ENCODE results near the gene ADGRL3.

DNA sequence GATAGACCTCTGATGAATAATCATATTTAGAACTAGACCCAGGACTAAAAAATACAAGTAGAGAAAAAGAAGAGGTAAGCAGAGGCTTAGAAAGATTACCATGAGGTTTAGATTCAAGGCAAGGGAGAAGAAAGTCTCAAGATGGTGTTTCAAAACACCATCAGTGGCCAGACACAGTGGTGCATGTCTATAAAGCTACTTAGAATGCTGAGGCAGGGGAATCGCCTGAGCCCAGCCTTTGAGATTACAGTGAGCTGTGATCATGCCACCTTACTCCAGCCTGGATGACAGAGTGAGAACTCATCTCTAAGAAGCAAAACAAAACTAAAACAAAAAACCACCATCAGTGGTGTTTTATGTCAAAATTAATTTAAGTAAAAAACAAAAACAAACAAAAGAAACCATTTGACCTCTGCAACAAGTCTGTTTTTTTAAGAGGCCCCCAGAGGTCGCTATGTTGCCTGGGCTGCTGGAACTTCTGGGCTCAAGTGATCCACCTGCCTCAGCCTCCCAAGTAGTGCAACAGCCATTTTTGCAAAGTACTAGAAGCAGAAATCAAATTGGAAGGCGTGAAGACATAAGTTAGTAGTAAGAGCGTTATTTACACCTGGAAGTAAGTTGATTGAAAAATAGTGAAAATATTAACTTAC is 784.3 kb downstream of the ADGRL3 start:
- TF ChIP-seq, protein P1, sequence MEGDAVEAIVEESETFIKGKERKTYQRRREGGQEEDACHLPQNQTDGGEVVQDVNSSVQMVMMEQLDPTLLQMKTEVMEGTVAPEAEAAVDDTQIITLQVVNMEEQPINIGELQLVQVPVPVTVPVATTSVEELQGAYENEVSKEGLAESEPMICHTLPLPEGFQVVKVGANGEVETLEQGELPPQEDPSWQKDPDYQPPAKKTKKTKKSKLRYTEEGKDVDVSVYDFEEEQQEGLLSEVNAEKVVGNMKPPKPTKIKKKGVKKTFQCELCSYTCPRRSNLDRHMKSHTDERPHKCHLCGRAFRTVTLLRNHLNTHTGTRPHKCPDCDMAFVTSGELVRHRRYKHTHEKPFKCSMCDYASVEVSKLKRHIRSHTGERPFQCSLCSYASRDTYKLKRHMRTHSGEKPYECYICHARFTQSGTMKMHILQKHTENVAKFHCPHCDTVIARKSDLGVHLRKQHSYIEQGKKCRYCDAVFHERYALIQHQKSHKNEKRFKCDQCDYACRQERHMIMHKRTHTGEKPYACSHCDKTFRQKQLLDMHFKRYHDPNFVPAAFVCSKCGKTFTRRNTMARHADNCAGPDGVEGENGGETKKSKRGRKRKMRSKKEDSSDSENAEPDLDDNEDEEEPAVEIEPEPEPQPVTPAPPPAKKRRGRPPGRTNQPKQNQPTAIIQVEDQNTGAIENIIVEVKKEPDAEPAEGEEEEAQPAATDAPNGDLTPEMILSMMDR (conservative IDR thresholded peaks at IDR 0.05): peak; percentile 23; the same call in 1 of the 2 replicates
- TF ChIP-seq ZFX (IDR thresholded peaks at IDR 0.05): no peak
